Astrocyte of the spinal cord (primary cell): ENCODE results near the gene GNAI2.

Experiments used
- DNase-seq: peaks from one replicate; pipeline ENCODE4 v3.0.0; 2011; ENCODE audit warnings: low read depth, low spot score
- H3K4me3 ChIP-seq: 2 replicates; pipeline ENCODE4 v1.5.1; 2011; ENCODE audit warnings: low read depth, mild to moderate bottlenecking, low read length, moderate library complexity
- in situ Hi-C: cut with HindIII; loops from 2 replicates; pipeline ENCODE4 v1.10.0; 2017; ENCODE audit warnings: low sequenced_read_pairs
- TF ChIP-seq, protein P1 (sequence below): IDR thresholded peaks from 2 replicates; pipeline ENCODE4 v1.5.1; 2012; ENCODE audit warnings: low read depth, mild to moderate bottlenecking, low read length, inconsistent platforms

The GNAI2 gene

GRCh38 chr3:50215529-50215928 is 20.5 kb upstream of the GNAI2 start:
- in situ Hi-C loops: no loop called here
- H3K4me3 ChIP-seq: no peak overlapping the region
- TF ChIP-seq, protein P1, sequence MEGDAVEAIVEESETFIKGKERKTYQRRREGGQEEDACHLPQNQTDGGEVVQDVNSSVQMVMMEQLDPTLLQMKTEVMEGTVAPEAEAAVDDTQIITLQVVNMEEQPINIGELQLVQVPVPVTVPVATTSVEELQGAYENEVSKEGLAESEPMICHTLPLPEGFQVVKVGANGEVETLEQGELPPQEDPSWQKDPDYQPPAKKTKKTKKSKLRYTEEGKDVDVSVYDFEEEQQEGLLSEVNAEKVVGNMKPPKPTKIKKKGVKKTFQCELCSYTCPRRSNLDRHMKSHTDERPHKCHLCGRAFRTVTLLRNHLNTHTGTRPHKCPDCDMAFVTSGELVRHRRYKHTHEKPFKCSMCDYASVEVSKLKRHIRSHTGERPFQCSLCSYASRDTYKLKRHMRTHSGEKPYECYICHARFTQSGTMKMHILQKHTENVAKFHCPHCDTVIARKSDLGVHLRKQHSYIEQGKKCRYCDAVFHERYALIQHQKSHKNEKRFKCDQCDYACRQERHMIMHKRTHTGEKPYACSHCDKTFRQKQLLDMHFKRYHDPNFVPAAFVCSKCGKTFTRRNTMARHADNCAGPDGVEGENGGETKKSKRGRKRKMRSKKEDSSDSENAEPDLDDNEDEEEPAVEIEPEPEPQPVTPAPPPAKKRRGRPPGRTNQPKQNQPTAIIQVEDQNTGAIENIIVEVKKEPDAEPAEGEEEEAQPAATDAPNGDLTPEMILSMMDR: no peak
- DNase-seq: no peak

GRCh38 chr3:50217681-50218080 is 18.3 kb upstream of the GNAI2 start:
- H3K4me3 ChIP-seq: no peak overlapping the region
- no peak for DNase-seq
- TF ChIP-seq, protein P1: no peak
- in situ Hi-C loops: no loop called here

- in situ Hi-C loops: no loop called here
Observed at GRCh38 chr3:50218448-50218847, 17.6 kb upstream of the GNAI2 start.

GRCh38 chr3:50219285-50219684 is 16.7 kb upstream of the GNAI2 start:
- TF ChIP-seq, protein P1: no peak
- in situ Hi-C loops: no loop called here
- no peak for DNase-seq
- no peak overlapping the region for H3K4me3 ChIP-seq

More at GRCh38 chr3:50218448-50218847, 17.6 kb upstream of the GNAI2 start:
- DNase-seq: no peak
- H3K4me3 ChIP-seq: no peak overlapping the region
- TF ChIP-seq, protein P1: no peak

DNA sequence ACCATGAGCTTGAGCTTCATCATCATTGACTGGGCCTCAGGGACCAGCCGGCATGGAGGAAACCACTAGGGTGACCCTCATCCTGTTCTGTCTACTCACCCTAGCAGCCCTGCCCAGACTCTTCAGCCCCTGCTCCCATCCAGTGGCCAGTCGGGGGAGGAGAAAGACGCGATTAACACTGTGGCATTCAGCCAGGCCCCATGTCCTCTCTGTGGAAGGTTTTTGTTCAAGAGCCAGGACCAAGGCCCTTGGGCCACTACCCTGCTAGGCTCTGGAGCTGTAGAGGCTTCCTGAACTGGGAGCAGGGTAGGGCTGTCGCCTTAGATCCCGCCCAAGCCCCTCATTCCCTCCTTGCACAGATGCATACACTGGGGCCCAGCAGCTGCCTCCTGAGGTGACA is 15.9 kb upstream of the GNAI2 start:
- in situ Hi-C loops: no loop called here
- DNase-seq: no peak

GRCh38 chr3:50221051-50221410 is 15.0 kb upstream of the GNAI2 start:
- TF ChIP-seq, protein P1: no peak
- H3K4me3 ChIP-seq: no peak overlapping the region
- DNase-seq: no peak
- in situ Hi-C loops: no loop called here

More for the DNA sequence above, 15.9 kb upstream of the GNAI2 start:
- TF ChIP-seq, protein P1: no peak
- H3K4me3 ChIP-seq: no peak overlapping the region
